ENCODE data around the gene CCIN.
"Not testable (repeated sequence)": the region's sequence is repeated elsewhere in the genome, so short reads cannot be mapped to it uniquely, and the experiment has no call there.

The CCIN gene

GRCh38 chr9:36158122-36158521, 11.1 kb upstream of the CCIN start:
- TF ChIP-seq CTCF (IDR thresholded peaks at IDR 0.05; ENCODE audit: borderline replicate concordance, extremely low read depth, low read length, poor library complexity, severe bottlenecking) (no peak), EZH2 (IDR thresholded peaks at IDR 0.05; ENCODE audit: borderline replicate concordance, low read depth, low read length, severe bottlenecking) (no peak)
- Histone ChIP-seq H2AFZ (ENCODE audit: low read depth, low read length) (no peak overlapping the region), H3K4me2 (ENCODE audit: insufficient read depth, low read length) (no peak overlapping the region), H3K9me3 (ENCODE audit: insufficient read depth, low read length, severe bottlenecking) (peaks cover 5% of the 10 kb centered on the region), H3K79me2 (ENCODE audit: insufficient read depth, low read length) (no peaks in the 10 kb centered on the region), H3K27ac (ENCODE audit: low read length) (no peak overlapping the region), H3K9ac (ENCODE audit: low read depth, low read length) (no peak overlapping the region), H3K27me3 (ENCODE audit: insufficient read depth, low read length, poor library complexity) (no peaks in the 10 kb centered on the region), H3K4me1 (ENCODE audit: insufficient read depth, low read length) (no peaks in the 10 kb centered on the region), H4K20me1 (ENCODE audit: insufficient read depth, low read length) (no peaks in the 10 kb centered on the region), H3K4me3 (ENCODE audit: low read depth in 1 of 2, low read length in 2 of 2) (no peak overlapping the region), H3K36me3 (ENCODE audit: insufficient read depth, low read length) (no peaks in the 10 kb centered on the region)
- DNase-seq (no peak), ATAC-seq (ENCODE audit: insufficient read depth, low read depth) (no peak)

- H4K20me1 ChIP-seq (ENCODE audit: insufficient read depth, low read length): no peaks in the 10 kb centered on the region
- H3K9me3 ChIP-seq (ENCODE audit: insufficient read depth, low read length, severe bottlenecking): peaks cover 5% of the 10 kb centered on the region
- TF ChIP-seq CTCF (IDR thresholded peaks at IDR 0.05; ENCODE audit: borderline replicate concordance, extremely low read depth, low read length, poor library complexity, severe bottlenecking) (no peak), EZH2 (IDR thresholded peaks at IDR 0.05; ENCODE audit: borderline replicate concordance, low read depth, low read length, severe bottlenecking) (no peak)
- no peak overlapping the region for H3K9ac ChIP-seq (ENCODE audit: low read depth, low read length)
- no peak overlapping the region for H3K27ac ChIP-seq (ENCODE audit: low read length)
- H3K4me2 ChIP-seq (ENCODE audit: insufficient read depth, low read length): no peak overlapping the region
- no peaks in the 10 kb centered on the region for H3K27me3 ChIP-seq (ENCODE audit: insufficient read depth, low read length, poor library complexity)
- H3K4me3 ChIP-seq (ENCODE audit: low read depth in 1 of 2, low read length in 2 of 2): no peak overlapping the region
- H2AFZ ChIP-seq (ENCODE audit: low read depth, low read length): no peak overlapping the region
- H3K36me3 ChIP-seq (ENCODE audit: insufficient read depth, low read length): no peaks in the 10 kb centered on the region
- no peaks in the 10 kb centered on the region for H3K79me2 ChIP-seq (ENCODE audit: insufficient read depth, low read length)
- no peaks in the 10 kb centered on the region for H3K4me1 ChIP-seq (ENCODE audit: insufficient read depth, low read length)
- DNase-seq (no peak), ATAC-seq (ENCODE audit: insufficient read depth, low read depth) (no peak)
Measured at GRCh38 chr9:36158917-36159316, 10.3 kb upstream of the CCIN start.

- H3K27me3 ChIP-seq (ENCODE audit: insufficient read depth, low read length, poor library complexity); H4K20me1 ChIP-seq (ENCODE audit: insufficient read depth, low read length); ATAC-seq (ENCODE audit: insufficient read depth, low read depth); DNase-seq; H3K4me1 ChIP-seq (ENCODE audit: insufficient read depth, low read length); H3K4me3 ChIP-seq (ENCODE audit: low read depth in 1 of 2, low read length in 2 of 2); H2AFZ ChIP-seq (ENCODE audit: low read depth, low read length); H3K27ac ChIP-seq (ENCODE audit: low read length); H3K36me3 ChIP-seq (ENCODE audit: insufficient read depth, low read length); H3K79me2 ChIP-seq (ENCODE audit: insufficient read depth, low read length); H3K9me3 ChIP-seq (ENCODE audit: insufficient read depth, low read length, severe bottlenecking); H3K4me2 ChIP-seq (ENCODE audit: insufficient read depth, low read length); H3K9ac ChIP-seq (ENCODE audit: low read depth, low read length): not testable (repeated sequence)
Measured at GRCh38 chr9:36159509-36159908, 9.7 kb upstream of the CCIN start.

- not testable (repeated sequence) for H4K20me1 ChIP-seq (ENCODE audit: insufficient read depth, low read length); H3K27me3 ChIP-seq (ENCODE audit: insufficient read depth, low read length, poor library complexity); H3K4me3 ChIP-seq (ENCODE audit: low read depth in 1 of 2, low read length in 2 of 2); DNase-seq; H2AFZ ChIP-seq (ENCODE audit: low read depth, low read length); H3K9ac ChIP-seq (ENCODE audit: low read depth, low read length); H3K4me2 ChIP-seq (ENCODE audit: insufficient read depth, low read length); H3K4me1 ChIP-seq (ENCODE audit: insufficient read depth, low read length); H3K79me2 ChIP-seq (ENCODE audit: insufficient read depth, low read length); H3K9me3 ChIP-seq (ENCODE audit: insufficient read depth, low read length, severe bottlenecking); H3K36me3 ChIP-seq (ENCODE audit: insufficient read depth, low read length); ATAC-seq (ENCODE audit: insufficient read depth, low read depth); H3K27ac ChIP-seq (ENCODE audit: low read length)
Measured at GRCh38 chr9:36160126-36160525, 9.1 kb upstream of the CCIN start.

All from DND-41 (cell line).